Uterine smooth muscle cell (primary cell): ENCODE results near the gene NUDT17. TPM values are rescaled to one million over a fixed set of nuclear protein-coding genes. Genes with fewer than 3 reads are reported as not detected.

Experiments
- total RNA-seq: library from RNA; depleted of rRNA; stranded (reverse); fragments of >200 nt; gene quantifications from 2 replicates; pipeline ENCODE4 v1.2.3, GENCODE V29; 2014

Gene NUDT17, protein sequence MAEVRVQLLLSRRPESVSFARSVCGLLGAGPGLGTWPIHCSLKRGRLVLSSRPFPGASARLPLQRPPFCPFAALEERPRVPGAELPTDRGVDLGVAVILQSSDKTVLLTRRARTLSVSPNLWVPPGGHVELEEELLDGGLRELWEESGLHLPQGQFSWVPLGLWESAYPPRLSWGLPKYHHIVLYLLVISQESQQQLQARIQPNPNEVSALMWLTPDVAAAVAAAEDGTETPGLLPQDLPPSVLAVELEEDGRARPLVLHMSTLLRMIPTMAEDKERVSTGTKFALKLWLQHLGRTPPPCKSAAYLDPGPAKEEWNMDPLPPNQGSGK
- 2.7 and 3.3 TPM in 2 replicates for total RNA-seq

GRCh38 chr1:145845514-145846161 lies at the start of gene NUDT17:
Gene NUDT17, plus strand, starts transcription at chr1:145845630. Its CDS starts 11 bp downstream, at chr1:145845641.

DNA sequence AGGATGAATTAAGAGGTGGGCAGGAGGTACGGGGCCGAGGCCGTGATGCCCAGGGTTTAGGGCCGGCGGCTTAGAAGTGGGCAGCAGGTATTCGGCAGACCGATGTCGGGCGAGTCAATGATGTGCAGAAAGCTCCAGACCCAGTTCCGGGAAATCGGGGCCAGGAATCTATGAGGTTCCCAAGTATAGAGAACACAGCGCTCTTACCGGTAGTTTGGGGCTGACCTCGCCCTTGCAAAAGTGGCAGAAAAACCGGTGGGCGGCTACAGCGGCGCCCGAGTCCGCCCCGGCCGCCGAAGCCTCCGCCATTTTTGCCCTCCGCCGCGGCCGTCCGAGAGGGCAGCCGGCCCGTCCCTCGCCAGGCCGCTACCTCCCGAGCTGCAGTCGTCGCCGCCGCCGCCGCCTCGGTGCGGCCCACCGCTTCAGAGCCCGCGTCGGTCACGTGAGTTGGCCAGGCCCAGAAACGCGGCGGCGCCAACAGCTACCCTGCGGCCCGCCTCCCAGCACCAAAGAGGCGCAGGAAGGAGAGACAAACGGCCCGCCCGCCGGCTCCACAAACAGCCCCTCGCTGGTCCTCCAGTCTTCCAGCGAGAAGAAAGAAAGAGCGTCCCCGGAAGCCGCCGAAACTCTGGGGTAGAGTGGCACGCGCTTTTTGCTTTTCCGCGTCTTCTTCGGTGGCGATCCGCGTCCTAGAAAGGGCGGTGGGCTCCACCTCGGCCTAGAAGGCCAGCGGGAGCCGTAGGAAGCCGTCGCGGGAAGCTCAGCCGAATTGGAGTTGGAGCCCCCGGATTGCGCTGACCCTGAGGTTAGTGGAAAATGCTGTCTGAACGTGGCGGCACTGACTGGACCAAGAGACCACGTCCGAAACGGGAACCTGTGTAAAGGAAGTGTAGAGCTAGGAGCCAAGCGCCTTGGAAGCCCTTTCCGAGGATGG lies 21.6 kb upstream of the NUDT17 start, which contains the start of the genes POLR3C and RNF115:
Gene POLR3C, plus strand, starts transcription at position 636 of the 934 bp plus-strand sequence. CDS start 1,577 bp downstream, outside the sequence.
Gene RNF115, minus strand, starts transcription at position 531 of the 934 bp plus-strand sequence. Its CDS starts 222 bp downstream, at position 309.

DNA sequence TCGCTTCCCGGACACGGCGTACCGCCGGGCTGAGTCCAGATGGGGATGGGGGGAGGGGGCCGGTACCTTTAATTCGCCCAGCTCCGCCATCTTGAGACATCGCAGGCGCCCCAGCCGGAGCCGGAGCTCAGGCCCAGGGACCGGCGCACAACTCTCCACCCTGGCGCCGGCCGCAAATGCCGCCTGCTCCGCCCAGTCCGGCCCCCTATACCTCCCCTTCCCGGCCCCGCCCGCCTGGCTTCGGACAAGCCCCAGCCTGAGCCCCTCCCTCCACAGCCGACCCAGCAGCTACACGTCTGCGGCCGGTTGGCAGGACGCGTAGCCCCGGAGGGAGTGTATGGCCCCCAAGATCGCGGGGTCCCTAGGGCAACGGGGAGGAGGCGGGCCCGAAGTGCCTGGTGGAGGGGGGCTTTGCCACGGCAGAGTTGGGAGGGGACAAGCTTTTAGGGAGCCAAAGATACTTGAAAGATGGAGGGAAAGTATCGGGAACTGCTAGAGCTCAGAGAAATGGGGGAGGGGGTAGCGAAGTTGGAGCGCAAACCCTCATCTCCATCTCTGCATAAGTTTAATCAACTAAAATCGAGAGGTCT lies 13.6 kb downstream of the NUDT17 start, which contains the start of gene PIAS3:
Gene PIAS3, minus strand, starts transcription at position 181 of the 590 bp plus-strand sequence. Its CDS starts 91 bp downstream, at position 90.

GRCh38 chr1:145885738-145886287 lies 40.4 kb downstream of the NUDT17 start, which contains the start of gene ANKRD35:
Gene ANKRD35, minus strand, starts transcription at chr1:145885866. Its CDS starts 108 bp downstream, at chr1:145885758.

Other genes with a start within 250 kb of the NUDT17 start
- 37.5 and 65.1 TPM in 2 replicates for gene GPR89A, start 237.6 kb upstream of the NUDT17 start, total RNA-seq
- 0.50 and 1.00 TPM in 2 replicates for gene PDZK1, start 138.3 kb upstream of the NUDT17 start, total RNA-seq
- gene CD160, start 126.1 kb upstream of the NUDT17 start, total RNA-seq: 0.12 TPM in 1 of 2 replicates, not detected in the other
- 19.9 and 24.3 TPM in 2 replicates for gene RNF115, start 21.5 kb upstream of the NUDT17 start, total RNA-seq
- 42.9 and 49.2 TPM in 2 replicates for gene POLR3C, start 21.4 kb upstream of the NUDT17 start, total RNA-seq
- 6.3 and 7.7 TPM in 2 replicates for gene PIAS3, start 13.5 kb downstream of the NUDT17 start, total RNA-seq
- 2.1 and 2.5 TPM in 2 replicates for gene ANKRD35, start 40.2 kb downstream of the NUDT17 start, total RNA-seq
- 0.37 and 1.2 TPM in 2 replicates for gene ITGA10, start 64.4 kb downstream of the NUDT17 start, total RNA-seq
- gene PEX11B, start 73.1 kb downstream of the NUDT17 start, total RNA-seq: 23.7 and 29.0 TPM in 2 replicates
- 110 and 207 TPM in 2 replicates for gene RBM8A, start 81.9 kb downstream of the NUDT17 start, total RNA-seq
- gene LIX1L, start 112.4 kb downstream of the NUDT17 start, total RNA-seq: 17.6 and 19.5 TPM in 2 replicates
- gene ANKRD34A, start 118.9 kb downstream of the NUDT17 start, total RNA-seq: 0.33 and 0.50 TPM in 2 replicates
- gene POLR3GL, start 119.1 kb downstream of the NUDT17 start, total RNA-seq: 16.8 and 18.2 TPM in 2 replicates
- gene TXNIP, start 150.9 kb downstream of the NUDT17 start, total RNA-seq: 4.5 and 6.1 TPM in 2 replicates
- not detected in 2 replicates for gene HJV, start 176.1 kb downstream of the NUDT17 start, total RNA-seq